Panc1 (cell line): ENCODE data around the gene ASIC3.

ENCODE experiments used
- POLR2AphosphoS5 ChIP-seq: IDR thresholded peaks from 2 replicates; pipeline ENCODE4 v1.6.1; 2012; ENCODE audit warnings: mild to moderate bottlenecking, low read depth, low read length, moderate library complexity
- REST ChIP-seq, 2 experiments: IDR thresholded peaks; 2 replicates each; pipeline ENCODE4 v1.6.1; 2011 to 2012; ENCODE audit warnings: low read depth in 2 of 2, control low read depth in 1 of 2, low read length in 1 of 2, mild to moderate bottlenecking in 1 of 2, moderate library complexity in 1 of 2; ENCODE audit not compliant: insufficient read depth in 1 of 2
- SIN3A ChIP-seq: IDR thresholded peaks from 2 replicates; pipeline ENCODE4 v1.6.1; 2012; ENCODE audit warnings: low read depth, mild to moderate bottlenecking, low read length, moderate library complexity, borderline replicate concordance; ENCODE audit not compliant: insufficient read depth
- TF ChIP-seq, protein P1 (sequence below): fragments of 450-650 bp; IDR thresholded peaks from 2 replicates; pipeline ENCODE4 v1.5.1; 2017; ENCODE audit warnings: mild to moderate bottlenecking

DNA sequence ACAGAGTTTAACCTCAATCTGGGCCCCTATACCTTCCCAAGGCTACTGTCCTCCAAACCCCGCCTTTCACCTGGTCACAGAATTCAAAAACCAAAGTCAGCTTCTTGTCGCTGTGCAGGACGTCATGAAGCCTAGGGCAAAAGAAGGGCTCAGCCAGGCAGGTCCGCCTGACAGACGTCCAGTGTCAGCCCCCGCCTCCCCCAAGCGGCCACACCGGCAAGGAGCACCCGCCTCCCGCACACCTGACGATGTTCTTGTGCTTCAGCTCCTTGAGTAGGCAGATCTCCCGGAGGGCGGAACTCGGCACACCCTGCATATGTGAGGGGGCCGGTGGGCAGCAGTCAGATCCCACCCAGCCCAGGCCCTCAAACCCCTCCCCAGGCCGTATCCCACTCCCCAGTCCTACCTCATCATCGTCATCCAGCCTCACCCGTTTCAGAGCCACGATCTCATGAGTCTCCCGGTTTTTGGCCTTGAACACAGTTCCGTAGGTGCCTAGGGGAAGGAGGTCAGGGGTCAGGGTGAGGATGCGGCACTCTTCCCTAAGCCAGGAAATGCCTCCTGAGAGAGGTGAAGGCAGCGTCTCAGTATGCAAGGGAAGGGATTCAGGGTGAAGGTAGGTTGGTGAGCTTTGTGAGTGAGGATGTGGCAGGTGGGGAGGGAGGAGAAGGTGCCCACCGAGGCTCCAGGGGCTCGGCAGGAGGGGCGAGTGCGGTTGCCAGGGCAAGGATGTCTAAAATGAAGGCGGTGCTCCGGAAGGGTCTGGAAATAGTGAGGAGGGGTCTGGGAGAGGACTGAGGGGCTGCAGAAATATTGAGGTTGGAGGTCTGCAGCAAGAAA, 8.6 kb downstream of the ASIC3 start:
- TF ChIP-seq SIN3A (no peak), POLR2AphosphoS5 (no peak), REST (IDR thresholded peaks at IDR 0.05; ENCODE audit: insufficient read depth in 1 of 2, low read depth in 2 of 2, low read length in 1 of 2) (no peak)
- TF ChIP-seq, protein P1, sequence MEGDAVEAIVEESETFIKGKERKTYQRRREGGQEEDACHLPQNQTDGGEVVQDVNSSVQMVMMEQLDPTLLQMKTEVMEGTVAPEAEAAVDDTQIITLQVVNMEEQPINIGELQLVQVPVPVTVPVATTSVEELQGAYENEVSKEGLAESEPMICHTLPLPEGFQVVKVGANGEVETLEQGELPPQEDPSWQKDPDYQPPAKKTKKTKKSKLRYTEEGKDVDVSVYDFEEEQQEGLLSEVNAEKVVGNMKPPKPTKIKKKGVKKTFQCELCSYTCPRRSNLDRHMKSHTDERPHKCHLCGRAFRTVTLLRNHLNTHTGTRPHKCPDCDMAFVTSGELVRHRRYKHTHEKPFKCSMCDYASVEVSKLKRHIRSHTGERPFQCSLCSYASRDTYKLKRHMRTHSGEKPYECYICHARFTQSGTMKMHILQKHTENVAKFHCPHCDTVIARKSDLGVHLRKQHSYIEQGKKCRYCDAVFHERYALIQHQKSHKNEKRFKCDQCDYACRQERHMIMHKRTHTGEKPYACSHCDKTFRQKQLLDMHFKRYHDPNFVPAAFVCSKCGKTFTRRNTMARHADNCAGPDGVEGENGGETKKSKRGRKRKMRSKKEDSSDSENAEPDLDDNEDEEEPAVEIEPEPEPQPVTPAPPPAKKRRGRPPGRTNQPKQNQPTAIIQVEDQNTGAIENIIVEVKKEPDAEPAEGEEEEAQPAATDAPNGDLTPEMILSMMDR: no peak
